Left lobe of liver (tissue), 2 donors: ENCODE results near the gene PNPO. TPM values are rescaled to one million over a fixed set of nuclear protein-coding genes. Genes with fewer than 3 reads are reported as not detected.
A peak's percentile ranks its signal among the peaks of the same experiment; 100 is the strongest.

Experiments
- ATAC-seq: fragments of 200-7000 bp; cut with Tn5 transposase; one replicate; pipeline ENCODE4 v1.9.1; 2020; ENCODE audit warnings: mild to moderate bottlenecking, moderate library complexity
- DNase-seq: peaks from one replicate; pipeline ENCODE4 v3.0.0-alpha.2; 2020; ENCODE audit warnings: low spot score
- total RNA-seq: library from RNA; stranded (reverse); gene quantifications from one replicate; pipeline ENCODE4 v1.2.1, GENCODE V29; 2021
- donor health status: DM: no; HTN: no; CAD: no; lungs with moderate emphysema.
- donor health status: DM: no; HTN: yes; CAD: no.

PNPO gene
- total RNA-seq = 128 TPM

DNA sequence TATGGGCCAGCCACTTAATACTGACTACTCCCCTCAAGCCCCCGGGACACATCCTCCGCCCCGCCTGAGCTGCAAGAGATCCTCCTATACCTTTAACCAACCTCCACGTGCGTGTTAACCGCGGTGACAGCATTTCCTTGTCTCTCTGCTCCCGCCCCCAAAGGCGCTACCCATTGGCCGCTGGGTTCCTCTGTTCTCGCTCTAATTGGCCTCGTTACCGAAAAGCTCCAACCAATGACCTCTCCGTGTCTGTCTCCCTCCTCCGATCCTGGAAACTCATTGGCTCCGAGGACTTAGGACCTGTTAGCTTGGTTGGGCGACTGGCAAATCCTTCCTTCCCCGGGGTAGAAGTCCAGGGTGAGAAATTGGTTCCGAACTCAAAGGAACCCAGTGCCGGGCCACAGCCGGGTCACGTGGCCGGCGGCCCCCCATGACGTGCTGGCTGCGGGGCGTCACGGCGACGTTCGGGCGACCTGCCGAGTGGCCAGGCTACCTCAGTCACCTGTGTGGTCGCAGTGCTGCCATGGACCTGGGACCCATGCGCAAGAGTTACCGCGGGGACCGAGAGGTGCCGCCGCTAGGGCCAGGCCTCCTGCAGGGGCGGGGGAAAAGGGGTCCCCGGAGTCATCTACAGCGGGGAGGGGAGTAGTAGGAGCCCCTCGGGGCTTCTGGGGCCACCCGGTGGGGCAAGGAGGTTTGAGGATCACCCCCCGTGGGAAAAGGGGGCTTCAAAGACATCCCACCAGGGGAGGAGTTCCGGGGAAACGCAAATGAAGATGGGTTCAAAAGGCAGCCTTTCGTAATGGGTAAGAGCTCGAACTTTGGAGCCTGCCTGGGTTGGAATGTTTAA lies at the start of gene PNPO:
Gene PNPO (plus strand): TSS at position 326 of the 850 bp plus-strand sequence. CDS start 105 bp downstream, at position 431.
- DNase-seq (peak; percentile 96), ATAC-seq (peak; percentile 85)

DNA sequence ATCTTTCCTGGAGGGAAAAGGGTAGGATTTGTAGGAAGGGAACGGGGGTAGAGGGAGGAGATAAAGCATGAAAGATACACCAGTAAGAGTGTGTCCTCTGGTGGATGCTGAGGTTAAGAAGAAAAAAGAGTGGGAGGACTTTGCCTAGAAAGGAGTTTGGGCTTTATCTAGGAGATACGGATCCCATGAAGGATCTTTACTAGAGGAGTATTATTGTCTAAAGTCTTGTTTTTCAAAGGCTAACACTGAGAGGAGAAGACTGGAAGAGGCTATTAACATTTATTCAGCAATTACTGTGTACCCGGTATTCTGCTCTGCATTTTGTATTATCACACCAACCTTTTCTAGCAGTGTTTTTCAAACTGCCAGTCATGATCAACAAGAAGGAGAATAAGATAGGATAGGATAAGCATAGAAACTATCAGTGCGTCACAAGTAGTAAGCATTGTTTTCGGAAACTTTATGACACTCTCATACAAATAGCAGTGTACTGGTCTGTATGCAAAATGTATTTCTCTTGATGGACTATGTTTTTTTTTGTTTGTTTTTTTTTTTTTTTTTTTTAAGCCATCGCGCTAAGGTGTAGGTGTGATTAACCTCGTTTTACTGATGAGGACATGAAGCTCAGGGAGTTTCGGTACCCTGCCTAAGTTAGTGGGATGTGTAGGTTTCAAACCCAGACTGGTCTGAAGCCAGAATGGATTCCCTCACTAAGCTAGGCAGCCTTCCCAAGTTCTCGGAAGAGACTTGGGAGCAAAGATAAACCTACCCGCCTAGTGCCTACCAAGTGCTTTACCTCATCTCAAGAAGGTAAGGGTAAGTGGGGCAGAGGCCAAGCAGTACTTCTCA lies 46.6 kb upstream of the PNPO start:
- no peak for DNase-seq
- no peak for ATAC-seq

DNA sequence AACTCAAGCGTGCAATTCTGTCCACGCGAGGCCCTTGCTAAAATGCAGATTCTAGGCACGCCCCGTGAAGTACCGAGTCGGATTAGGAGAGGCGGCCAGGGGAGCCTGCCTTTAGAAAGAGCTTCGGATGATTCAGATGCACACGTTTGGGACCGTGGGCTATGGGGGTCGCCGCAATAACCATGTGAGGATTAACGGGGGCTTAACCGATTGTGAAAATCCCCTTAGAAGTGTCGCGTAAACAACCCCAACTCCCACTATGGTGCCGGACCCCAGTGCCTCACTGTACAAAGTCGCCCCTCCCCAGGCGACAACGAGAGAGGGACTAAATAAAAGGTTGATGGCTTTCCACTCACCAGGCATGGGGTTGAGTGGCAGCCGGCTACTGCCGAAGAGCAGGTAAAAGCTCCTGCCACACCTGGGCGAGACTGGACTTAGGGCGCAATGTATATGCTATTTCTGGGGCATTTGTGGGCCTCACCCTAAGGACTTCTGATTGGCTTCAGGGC lies 46.0 kb upstream of the PNPO start:
- ATAC-seq (no peak), DNase-seq (no peak)

DNA sequence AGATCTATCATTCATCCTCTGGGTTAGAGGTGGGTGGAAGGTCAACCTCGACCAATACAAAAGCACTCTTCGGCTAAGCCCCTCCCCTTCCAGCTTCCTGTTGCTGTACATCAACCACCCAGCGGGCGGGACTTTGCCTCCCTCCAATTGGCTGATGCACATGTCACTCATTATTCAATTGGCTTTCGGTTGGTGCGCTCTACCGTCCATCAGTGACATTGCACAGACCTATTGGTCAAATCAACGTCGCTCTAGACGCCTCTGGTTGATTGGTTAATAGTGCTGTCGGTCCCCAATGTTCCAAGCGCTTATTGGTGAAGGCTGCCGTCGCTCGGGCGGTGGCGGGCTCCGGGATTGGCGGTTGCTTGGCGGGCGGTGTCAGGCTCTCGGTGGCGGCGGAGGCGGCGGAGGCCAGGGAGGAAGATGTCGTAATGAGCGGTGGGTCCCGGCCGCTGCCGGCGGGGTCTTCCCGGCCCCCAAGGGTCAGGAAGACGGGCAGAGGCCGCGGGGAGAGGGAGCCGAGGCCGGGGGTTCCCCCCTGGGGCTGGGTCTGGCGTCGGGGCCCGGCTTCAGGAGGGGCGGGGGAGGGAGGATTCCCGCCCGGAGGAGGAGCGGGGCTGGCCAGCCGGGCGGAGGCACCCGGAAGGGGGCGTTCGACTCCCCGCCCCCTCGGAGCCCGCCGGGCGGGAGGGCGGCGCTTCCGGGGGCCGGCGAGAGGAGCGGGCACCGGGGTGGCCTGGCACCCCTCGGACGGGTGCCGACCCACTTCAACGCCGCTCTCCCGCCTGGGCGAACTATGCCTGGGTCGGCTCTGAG lies 45.3 kb upstream of the PNPO start, which contains the start of gene SP2:
Gene SP2 (plus strand): TSS at position 381 of the 816 bp plus-strand sequence. CDS start 51 bp downstream, at position 432.
- peak; percentile 100 for DNase-seq
- peak; percentile 87 for ATAC-seq

DNA sequence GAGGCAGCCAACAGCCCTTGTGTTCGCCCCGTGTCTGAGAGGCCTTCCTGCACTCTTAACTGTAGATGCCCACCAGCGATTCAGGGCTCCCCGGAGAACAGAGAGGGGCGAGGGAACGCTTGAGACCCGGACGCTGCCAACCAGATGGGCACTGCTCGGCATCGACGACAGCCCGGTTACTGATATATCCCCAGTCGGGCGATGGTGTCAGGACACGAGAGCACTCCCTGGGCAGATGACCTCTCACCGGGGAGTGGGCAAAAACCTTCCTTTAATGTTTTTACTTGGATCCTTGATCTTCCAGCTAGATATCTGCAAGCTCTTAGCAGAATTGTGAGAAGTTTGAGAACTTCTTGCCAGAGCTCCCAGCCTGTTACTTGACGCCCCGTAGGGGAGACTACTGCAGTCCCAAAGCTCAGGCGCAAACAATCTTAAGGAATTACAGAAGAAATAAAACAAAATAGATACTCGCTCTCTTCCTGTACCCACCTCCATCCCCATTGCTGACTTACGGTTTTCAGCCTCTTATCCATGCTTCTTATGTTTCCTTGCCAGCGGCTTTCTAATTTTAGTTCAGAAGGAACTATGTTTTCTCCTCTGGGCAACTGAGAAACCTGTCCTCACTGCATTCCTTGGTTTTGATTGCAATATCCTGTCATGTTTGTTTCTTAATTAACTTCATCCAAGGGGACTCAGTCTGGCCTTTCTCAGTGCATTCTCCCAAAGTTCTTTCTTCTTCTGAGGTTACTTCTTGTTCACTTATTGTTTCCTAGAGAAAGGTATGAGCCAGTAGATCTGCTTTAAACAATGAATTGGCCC lies 44.5 kb upstream of the PNPO start:
- ATAC-seq (no peak), DNase-seq (no peak)

GRCh38 chr17:47897561-47897960 lies 43.8 kb upstream of the PNPO start:
- ATAC-seq (no peak), DNase-seq (no peak)

GRCh38 chr17:47898241-47898640 lies 43.1 kb upstream of the PNPO start:
- no peak for DNase-seq

GRCh38 chr17:47899643-47900042 lies 41.7 kb upstream of the PNPO start:
- no peak for DNase-seq

More at GRCh38 chr17:47898241-47898640, 43.1 kb upstream of the PNPO start:
- ATAC-seq = no peak

GRCh38 chr17:47901423-47901822 lies 39.9 kb upstream of the PNPO start:
- ATAC-seq = no peak
- no peak for DNase-seq

More at GRCh38 chr17:47899643-47900042, 41.7 kb upstream of the PNPO start:
- ATAC-seq = no peak

GRCh38 chr17:47902039-47902744 lies 39.2 kb upstream of the PNPO start:
- DNase-seq = no peak
- ATAC-seq = no peak

DNA sequence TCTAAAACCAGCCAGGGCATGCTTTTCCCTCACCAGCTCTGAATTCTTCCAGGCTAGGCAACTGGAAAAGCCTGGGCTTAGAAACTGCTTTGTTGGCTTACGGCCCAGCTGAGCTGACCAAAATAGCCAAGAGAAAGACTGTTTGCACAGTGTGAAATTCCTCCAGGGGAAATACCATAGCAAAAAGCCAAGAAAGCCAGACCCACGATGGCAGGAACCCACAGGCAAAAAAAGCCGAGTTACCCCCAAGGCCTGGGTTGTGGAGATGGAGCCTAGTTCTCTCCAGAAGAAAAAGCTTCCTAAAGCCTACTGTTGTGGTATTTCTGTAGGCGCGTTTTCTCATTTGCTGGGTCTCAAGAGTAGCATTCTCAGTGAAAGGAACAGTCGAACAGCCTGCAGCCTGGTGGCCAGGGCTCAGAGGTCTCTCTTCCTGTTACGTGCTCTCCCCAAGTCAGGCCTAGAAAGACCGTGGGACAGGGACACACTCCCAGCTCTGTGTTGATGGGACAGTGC lies 36.1 kb upstream of the PNPO start:
- ATAC-seq (peak; percentile 81), DNase-seq (peak; percentile 62)

GRCh38 chr17:47906443-47906842 lies 34.9 kb upstream of the PNPO start:
- ATAC-seq (no peak), DNase-seq (no peak)

GRCh38 chr17:47907932-47908562 lies 33.3 kb upstream of the PNPO start:
- DNase-seq (no peak), ATAC-seq (peak; percentile 39)

GRCh38 chr17:47913050-47913449 lies 28.3 kb upstream of the PNPO start:
- DNase-seq (no peak), ATAC-seq (no peak)

DNA sequence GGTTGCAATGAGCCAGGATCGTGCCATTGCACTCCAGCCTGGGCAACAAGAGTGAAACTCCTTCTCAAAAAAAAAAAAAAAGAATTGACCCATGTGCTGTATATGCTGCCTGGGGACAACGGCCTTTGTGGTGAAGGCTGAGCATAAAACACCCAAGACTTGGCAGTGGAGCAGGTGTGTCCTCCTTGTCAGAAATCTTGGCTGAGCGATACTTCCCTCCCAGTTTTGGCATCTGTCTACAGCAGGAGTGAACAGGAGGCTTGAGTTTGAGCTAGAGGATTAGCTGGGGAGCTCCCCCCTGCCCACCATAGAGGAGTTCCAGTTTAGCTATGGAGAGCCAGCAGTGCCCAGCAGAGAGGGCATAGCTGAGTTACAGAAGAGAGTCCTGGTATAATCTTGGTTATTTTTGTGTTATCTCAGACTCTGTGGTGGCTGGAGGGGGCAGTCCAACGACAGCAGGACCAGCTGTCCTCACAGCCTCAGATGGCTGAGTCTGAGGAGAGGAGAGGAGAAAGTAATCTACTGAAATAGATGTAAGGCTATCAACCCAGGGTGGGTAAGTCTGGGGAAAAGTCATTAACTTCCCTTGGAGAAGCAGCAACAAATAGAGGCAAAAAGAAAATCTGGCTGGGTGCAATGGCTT lies 26.9 kb upstream of the PNPO start:
- ATAC-seq (no peak), DNase-seq (no peak)

DNA sequence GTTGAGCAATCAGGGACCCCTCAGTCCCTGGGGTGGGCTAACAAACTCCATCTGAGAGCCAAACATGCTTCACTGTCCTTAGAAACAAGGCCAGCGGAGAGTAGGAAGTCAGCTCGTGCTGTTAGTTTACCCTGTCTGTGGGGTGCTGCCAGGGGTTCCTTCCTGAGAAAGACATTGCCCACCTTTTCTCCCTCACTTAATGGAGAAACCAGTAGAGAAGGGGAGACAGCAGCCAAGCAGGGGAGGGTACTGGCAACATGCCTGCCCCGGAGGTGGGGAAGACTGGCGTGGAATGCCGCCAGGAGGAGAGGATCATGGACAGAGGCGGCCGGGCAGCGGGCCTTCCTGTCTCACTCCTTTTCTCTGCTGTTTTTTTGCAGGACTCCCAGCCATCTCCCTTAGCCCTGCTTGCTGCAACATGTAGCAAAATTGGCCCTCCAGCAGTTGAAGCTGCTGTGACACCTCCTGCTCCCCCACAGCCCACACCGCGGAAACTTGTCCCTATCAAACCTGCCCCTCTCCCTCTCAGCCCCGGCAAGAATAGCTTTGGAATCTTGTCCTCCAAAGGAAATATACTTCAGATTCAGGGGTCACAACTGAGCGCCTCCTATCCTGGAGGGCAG lies 25.5 kb upstream of the PNPO start:
- no peak for ATAC-seq
- DNase-seq = no peak

DNA sequence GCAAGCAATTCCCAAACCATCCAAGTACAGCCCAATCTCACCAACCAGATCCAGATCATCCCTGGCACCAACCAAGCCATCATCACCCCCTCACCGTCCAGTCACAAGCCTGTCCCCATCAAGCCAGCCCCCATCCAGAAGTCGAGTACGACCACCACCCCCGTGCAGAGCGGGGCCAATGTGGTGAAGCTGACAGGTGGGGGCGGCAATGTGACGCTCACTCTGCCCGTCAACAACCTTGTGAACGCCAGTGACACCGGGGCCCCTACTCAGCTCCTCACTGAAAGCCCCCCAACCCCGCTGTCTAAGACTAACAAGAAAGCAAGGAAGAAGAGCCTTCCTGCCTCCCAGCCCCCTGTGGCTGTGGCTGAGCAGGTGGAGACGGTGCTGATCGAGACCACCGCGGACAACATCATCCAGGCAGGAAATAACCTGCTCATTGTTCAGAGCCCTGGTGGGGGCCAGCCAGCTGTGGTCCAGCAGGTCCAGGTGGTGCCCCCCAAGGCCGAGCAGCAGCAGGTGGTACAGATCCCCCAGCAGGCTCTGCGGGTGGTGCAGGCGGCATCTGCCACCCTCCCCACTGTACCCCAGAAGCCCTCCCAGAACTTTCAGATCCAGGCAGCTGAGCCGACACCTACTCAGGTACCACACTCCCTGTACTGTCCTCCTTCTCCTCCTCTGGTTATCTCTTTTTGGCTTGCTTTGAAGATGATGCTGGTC lies 24.7 kb upstream of the PNPO start:
- DNase-seq (no peak), ATAC-seq (no peak)
